Right lobe of liver (tissue), 6 donors: ENCODE measurements around the gene SLC39A3. TPM values are rescaled to one million over a fixed set of nuclear protein-coding genes. Genes with fewer than 3 reads are reported as not detected.

Experiments used
- ATAC-seq, 4 donors: fragments of 200-7000 bp; cut with Tn5 transposase; one replicate each; pipeline ENCODE4 v1.9.1; 2020; ENCODE audit warnings: mild to moderate bottlenecking in 4 of 4, moderate library complexity in 4 of 4
- DNase-seq, 3 donors: peaks; one replicate each; pipeline ENCODE4 v3.0.0-alpha.2; 2020
- H3K27ac ChIP-seq, 3 donors: fragments of 200-600 bp; one replicate each; pipeline ENCODE4 v1.8.0; 2022
- H3K27me3 ChIP-seq, 2 donors: fragments of 200-600 bp; one replicate each; pipeline ENCODE4 v1.8.0; 2022
- H3K36me3 ChIP-seq, 4 donors: fragments of 200-600 bp; sonication (generic) in 1 of 4; one replicate each; pipeline versions ENCODE4 v1.5.1 to v1.8.0; 2017 to 2022; ENCODE audit warnings: control low read depth in 1 of 4
- H3K4me1 ChIP-seq, 4 donors: fragments of 200-600 bp; sonication (generic) in 1 of 4; one replicate each; pipeline versions ENCODE4 v1.5.1 to v1.8.0; 2017 to 2022; ENCODE audit warnings: control low read depth in 1 of 4
- H3K4me3 ChIP-seq, 3 donors: fragments of 200-600 bp; one replicate each; pipeline ENCODE4 v1.8.0; 2022
- H3K9me3 ChIP-seq, 4 donors: fragments of 200-600 bp; sonication (generic) in 1 of 4; one replicate each; pipeline versions ENCODE4 v1.5.1 to v1.8.0; 2017 to 2022; ENCODE audit warnings: control low read depth in 1 of 4
- POLR2A ChIP-seq: fragments of 450-650 bp; IDR thresholded peaks from one replicate; pipeline ENCODE4 v1.6.1; 2017; ENCODE audit warnings: antibody characterized with exemption, mild to moderate bottlenecking
- WGBS: methylation state at CpG from one replicate; pipeline ENCODE4 v1.1.6; 2018; ENCODE audit warnings: low coverage, low lambda C conversion rate; ENCODE audit not compliant: insufficient coverage; ENCODE audit errors: missing lambda C conversion rate; 5-methylcytosine and 5-hydroxymethylcytosine counted together
- intact Hi-C, 2 donors: fragments of 100-400 bp; cut with DNase I; formaldehyde crosslinking; loops; one replicate each; pipeline versions ENCODE4 v1.11.2 to v1.14.1; 2022
- total RNA-seq, 6 experiments: library from RNA; depleted of rRNA in 2 of 6; stranded (reverse); fragments of >200 nt in 2 of 6; fragmentation: NEBNext Ultra II Directional in 3 of 6; extraction: Animal tissue kit (Norgen Biotek cat#: 25700) in 3 of 6; gene quantifications; one replicate each; pipeline versions ENCODE4 v1.1.0 to v1.2.4, GENCODE V29; 2016 to 2023
- TF ChIP-seq, protein P1 (sequence below), 4 donors: fragments of 200-600 bp in 3 of 4; fragments of 450-650 bp in 1 of 4; IDR thresholded peaks; one replicate each; pipeline versions ENCODE4 v1.5.1 to v1.8.0; 2016 to 2022; ENCODE audit warnings: antibody characterized with exemption in 4 of 4, mild to moderate bottlenecking in 2 of 4
- donor health status: DM: no; HTN: yes; CAD: no.
- donor health status: DM: no; HTN: no; CAD: no.
- donor health status: DM: no; HTN: no; CAD: no.
- donor health status: DM: no; HTN: yes; CAD: no.
- donor health status: DM: no; HTN: yes; CAD: no.

The SLC39A3 gene
- total RNA-seq, 6 experiments from 2014 or later = 13.5 to 29.5 (median 19.6) TPM

DNA sequence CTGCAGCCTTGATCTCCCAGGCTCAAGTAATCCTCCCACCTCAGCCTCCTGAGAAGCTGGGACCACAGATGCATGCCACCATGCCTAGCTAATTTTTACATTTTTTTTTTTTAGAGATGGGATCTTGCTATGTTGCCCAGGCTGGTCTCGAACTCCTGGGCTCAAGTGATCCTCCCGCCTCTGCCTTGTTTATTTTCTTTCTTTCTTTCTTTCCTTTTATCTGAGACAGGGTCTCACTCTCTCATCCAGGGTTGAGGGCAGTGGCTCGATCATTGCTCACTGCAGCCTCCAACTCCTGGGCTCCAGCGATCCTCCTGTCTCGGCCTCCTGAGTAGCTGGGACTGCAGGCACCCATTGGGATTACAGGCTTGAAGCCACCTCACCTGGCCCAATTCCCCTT lies 33.6 kb downstream of the SLC39A3 start:
- H3K4me3 ChIP-seq = no peak overlapping the region
- no peaks in the 10 kb centered on the region for H3K36me3 ChIP-seq
- H3K27me3 ChIP-seq = no peaks in the 10 kb centered on the region
- no peak for TF ChIP-seq POLR2A
- TF ChIP-seq, protein P1, sequence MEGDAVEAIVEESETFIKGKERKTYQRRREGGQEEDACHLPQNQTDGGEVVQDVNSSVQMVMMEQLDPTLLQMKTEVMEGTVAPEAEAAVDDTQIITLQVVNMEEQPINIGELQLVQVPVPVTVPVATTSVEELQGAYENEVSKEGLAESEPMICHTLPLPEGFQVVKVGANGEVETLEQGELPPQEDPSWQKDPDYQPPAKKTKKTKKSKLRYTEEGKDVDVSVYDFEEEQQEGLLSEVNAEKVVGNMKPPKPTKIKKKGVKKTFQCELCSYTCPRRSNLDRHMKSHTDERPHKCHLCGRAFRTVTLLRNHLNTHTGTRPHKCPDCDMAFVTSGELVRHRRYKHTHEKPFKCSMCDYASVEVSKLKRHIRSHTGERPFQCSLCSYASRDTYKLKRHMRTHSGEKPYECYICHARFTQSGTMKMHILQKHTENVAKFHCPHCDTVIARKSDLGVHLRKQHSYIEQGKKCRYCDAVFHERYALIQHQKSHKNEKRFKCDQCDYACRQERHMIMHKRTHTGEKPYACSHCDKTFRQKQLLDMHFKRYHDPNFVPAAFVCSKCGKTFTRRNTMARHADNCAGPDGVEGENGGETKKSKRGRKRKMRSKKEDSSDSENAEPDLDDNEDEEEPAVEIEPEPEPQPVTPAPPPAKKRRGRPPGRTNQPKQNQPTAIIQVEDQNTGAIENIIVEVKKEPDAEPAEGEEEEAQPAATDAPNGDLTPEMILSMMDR (IDR thresholded peaks at IDR 0.05) = no peak
- no peak overlapping the region for H3K27ac ChIP-seq
- ATAC-seq (no peak), DNase-seq (no peak)
- intact Hi-C loops = no loop called here
- 67% methylated on average over 1 of the region's 5 CpGs for WGBS
- H3K4me1 ChIP-seq = peaks cover 0 to 3% (median 0%) of the 10 kb centered on the region in 4 donors
- no peaks in the 10 kb centered on the region for H3K9me3 ChIP-seq

DNA sequence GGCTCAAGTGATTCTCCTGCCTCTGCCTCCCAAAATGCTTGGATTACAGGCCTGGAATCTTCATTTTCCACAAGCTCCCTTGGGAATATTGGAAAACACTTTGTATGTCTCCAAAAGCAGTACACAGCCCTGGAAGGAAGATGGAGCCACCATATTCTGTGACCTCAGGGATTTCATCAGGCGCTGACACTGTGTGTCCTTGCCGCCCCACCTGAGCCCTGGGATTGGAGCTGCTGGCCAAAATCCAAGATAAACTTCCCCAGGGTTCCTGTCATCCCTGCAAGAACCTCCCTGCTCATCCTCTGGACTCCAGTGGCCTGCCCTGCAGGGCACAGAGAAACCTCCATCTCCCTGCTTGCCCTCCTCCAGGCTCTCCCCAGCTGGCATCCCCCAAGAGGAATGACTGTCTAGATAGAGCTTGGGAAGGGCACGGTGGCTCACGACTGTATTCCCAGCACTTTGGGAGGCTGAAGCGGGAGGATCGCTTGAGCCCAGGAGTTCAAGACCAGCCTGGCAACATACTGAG lies 36.1 kb downstream of the SLC39A3 start:
- TF ChIP-seq, protein P1 (IDR thresholded peaks at IDR 0.05) = no peak
- no peak for TF ChIP-seq POLR2A
- WGBS = 70% methylated on average over 5 of the region's 6 CpGs
- Histone ChIP-seq H3K4me1 (peaks cover 0 to 3% (median 0%) of the 10 kb centered on the region in 4 donors), H3K4me3 (no peak overlapping the region), H3K36me3 (no peaks in the 10 kb centered on the region), H3K27ac (no peak overlapping the region), H3K9me3 (no peaks in the 10 kb centered on the region), H3K27me3 (no peaks in the 10 kb centered on the region)
- ATAC-seq = no peak
- DNase-seq = no peak
- intact Hi-C loops = no loop called here

DNA sequence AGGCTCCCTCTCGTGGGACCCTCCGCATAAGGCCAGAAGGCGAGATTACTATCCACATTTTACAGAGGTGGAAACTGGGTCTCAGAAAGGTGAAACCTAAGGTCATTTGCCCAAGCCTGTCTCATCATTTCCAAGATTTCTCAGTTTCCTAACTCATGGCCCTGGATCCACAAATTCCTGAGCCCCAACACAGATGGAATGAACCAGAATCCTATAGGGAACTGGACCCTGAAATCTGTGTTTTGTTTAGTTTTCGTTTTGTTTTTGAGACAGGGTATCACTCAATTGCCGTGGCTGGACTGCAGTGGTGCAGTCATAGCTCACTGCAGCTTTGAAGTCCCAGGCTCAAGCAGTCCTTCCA lies 36.8 kb downstream of the SLC39A3 start:
- Histone ChIP-seq H3K27ac (no peak overlapping the region), H3K27me3 (no peaks in the 10 kb centered on the region), H3K36me3 (no peaks in the 10 kb centered on the region), H3K4me1 (peaks cover 0 to 3% (median 0%) of the 10 kb centered on the region in 4 donors), H3K9me3 (no peaks in the 10 kb centered on the region), H3K4me3 (peak overlapping the region in 1 of 3 donors; percentile 60)
- 100% methylated on average over 1 of the region's 5 CpGs for WGBS
- no peak for ATAC-seq
- no peak for TF ChIP-seq POLR2A
- DNase-seq = no peak
- intact Hi-C loops = no loop called here

DNA sequence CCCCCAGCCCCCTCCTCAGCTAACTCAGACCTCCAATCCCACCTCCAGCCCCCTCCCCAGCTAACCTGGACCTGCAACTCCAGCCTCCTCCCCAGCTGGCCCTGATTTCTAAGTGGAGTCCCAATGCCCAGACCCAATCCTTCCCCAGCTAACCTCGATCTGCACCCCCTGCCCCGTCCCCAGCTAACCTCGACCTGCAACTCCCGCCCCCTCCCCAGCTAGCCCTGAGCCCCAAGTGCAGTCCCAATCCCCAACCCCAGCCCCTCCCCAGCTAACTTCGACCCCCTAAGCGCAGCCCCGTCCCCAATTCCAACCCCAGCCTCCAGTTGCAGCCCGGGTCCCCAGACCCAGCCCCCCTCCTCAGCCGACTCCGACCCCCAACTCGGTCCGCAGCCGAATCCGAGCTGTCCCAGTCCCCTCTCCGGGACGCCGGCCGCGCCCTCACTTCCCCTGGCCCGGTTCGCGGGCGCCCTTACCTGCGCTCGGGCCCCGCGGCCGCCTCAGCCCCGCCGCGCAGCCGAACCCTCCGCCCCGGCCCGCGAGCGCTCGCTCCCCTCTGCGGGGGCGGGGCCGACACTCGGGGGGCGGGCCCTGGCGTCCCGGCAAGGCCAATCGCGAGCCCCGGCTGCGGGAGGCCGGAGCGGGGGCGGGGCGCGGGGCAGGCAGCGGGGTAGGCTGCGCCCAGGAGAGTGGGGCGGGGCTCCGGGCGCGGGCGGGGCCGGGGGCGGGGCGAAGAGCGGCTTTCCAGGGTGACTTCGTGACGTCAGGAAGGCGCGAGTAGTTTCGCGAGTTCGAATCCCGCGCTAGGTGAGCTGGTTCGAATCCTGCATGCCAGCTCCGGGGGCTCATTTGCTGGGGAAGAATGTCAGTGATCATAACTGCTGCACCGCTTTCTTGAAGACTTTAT lies 37.4 kb downstream of the SLC39A3 start, which contains the start of gene GNG7:
GNG7 (minus strand) TSS at position 525 of the 907 bp plus-strand sequence. CDS start 182,006 bp downstream, outside the sequence.
- Histone ChIP-seq H3K27ac (no peak within 1 kb of the TSS), H3K4me3 (peak within 1 kb of the TSS; percentile 34 to 60 (median 50)), H3K9me3 (no peaks in the 10 kb centered on the region), H3K4me1 (peaks cover 0 to 3% (median 0%) of the 10 kb centered on the region in 4 donors), H3K36me3 (no peaks in the 10 kb centered on the region), H3K27me3 (no peaks in the 10 kb centered on the region)
- intact Hi-C loops = no loop called here
- ATAC-seq = peak; percentile 100
- peak; percentile 96 to 97 (median 97) for DNase-seq
- TF ChIP-seq, protein P1 (IDR thresholded peaks at IDR 0.05) = no peak
- TF ChIP-seq POLR2A = peak; percentile 67
- 2% methylated on average over 15 of the region's 77 CpGs for WGBS
